HepG2 (cell line): ENCODE results near the gene SEC61G. TPM values are rescaled to one million over a fixed set of nuclear protein-coding genes. Genes with fewer than 3 reads are reported as not detected.

ENCODE experiments used
- ADNP ChIP-seq: sonication (generic); formaldehyde crosslinking; IDR thresholded peaks from 2 replicates; pipeline ENCODE4 v1.4.0; 2020; ENCODE audit warnings: missing genetic modification reagents
- CENPX ChIP-seq: sonication (generic); formaldehyde crosslinking; IDR thresholded peaks from 2 replicates; pipeline ENCODE4 v1.9.0; 2021; ENCODE audit warnings: mild to moderate bottlenecking, missing genetic modification reagents, moderate library complexity
- GATAD2A ChIP-seq: IDR thresholded peaks from 2 replicates; pipeline ENCODE4 v1.6.1; 2016
- MEIS1 ChIP-seq: sonication (generic); formaldehyde crosslinking; IDR thresholded peaks from 2 replicates; pipeline ENCODE4 v1.9.0; 2021; ENCODE audit warnings: mild to moderate bottlenecking, missing genetic modification reagents, moderate library complexity, borderline replicate concordance
- MYC ChIP-seq: sonication (generic); formaldehyde crosslinking; IDR thresholded peaks from 2 replicates; pipeline ENCODE4 v1.9.0; 2021; ENCODE audit warnings: missing genetic modification reagents, borderline replicate concordance
- NR2F1 ChIP-seq, 2 experiments: fragments of 450-650 bp in 1 of 2; formaldehyde crosslinking in 1 of 2; IDR thresholded peaks; 2 replicates each; pipeline versions ENCODE4 v1.5.0 to v1.6.1; 2016 to 2020; ENCODE audit warnings: mild to moderate bottlenecking in 1 of 2, missing compliant biosample characterization in 1 of 2, missing genetic modification reagents in 1 of 2, moderate library complexity in 1 of 2
- TAF15 ChIP-seq: fragments of 200-400 bp; formaldehyde crosslinking; IDR thresholded peaks from one replicate; pipeline ENCODE4 v1.6.1; 2018; ENCODE audit warnings: mild to moderate bottlenecking, low read depth, low read length; ENCODE audit not compliant: poor library complexity, severe bottlenecking
- ZNF292 ChIP-seq: sonication (generic); formaldehyde crosslinking; IDR thresholded peaks from 2 replicates; pipeline ENCODE4 v1.8.1; 2022; ENCODE audit warnings: mild to moderate bottlenecking, low read depth, missing genetic modification reagents, borderline replicate concordance
- ZNF431 ChIP-seq: sonication (generic); formaldehyde crosslinking; IDR thresholded peaks from 2 replicates; pipeline ENCODE4 v1.9.0; 2022; ENCODE audit warnings: missing genetic modification reagents, low read depth, mild to moderate bottlenecking, borderline replicate concordance
- ZNF549 ChIP-seq: sonication (generic); formaldehyde crosslinking; IDR thresholded peaks from 2 replicates; pipeline ENCODE4 v1.5.0; 2020; ENCODE audit warnings: missing genetic modification reagents
- ZNF878 ChIP-seq: sonication (generic); formaldehyde crosslinking; IDR thresholded peaks from 2 replicates; pipeline ENCODE4 v1.8.1; 2023; ENCODE audit warnings: mild to moderate bottlenecking, missing genetic modification reagents, moderate library complexity
- ZSCAN12 ChIP-seq: sonication (generic); formaldehyde crosslinking; IDR thresholded peaks from 2 replicates; pipeline ENCODE4 v1.9.0; 2021; ENCODE audit warnings: mild to moderate bottlenecking, missing genetic modification reagents
- polyA plus RNA-seq, 8 experiments: library from polyadenylated mRNA; depleted of rRNA in 3 of 8; stranded (reverse) in 7 of 8; unstranded in 1 of 8; fragments of >200 nt; fragmentation: Illumina TruSeq in 4 of 8; extraction: Trizol in 4 of 8; gene quantifications; 2 replicates each; pipeline versions ENCODE4 v1.2.1 to v1.2.3, GENCODE V29; 2011 to 2016; ENCODE audit warnings: low read depth in 4 of 8, missing spikeins in 1 of 8, mixed read lengths in 1 of 8; ENCODE audit not compliant: insufficient read depth in 1 of 8
- total RNA-seq, 5 experiments: library from RNA; depleted of rRNA; stranded (reverse); fragments of >200 nt; fragmentation: Illumina TruSeq; extraction: Trizol; gene quantifications; 2 replicates each; pipeline ENCODE4 v1.2.3, GENCODE V29; 2016; ENCODE audit warnings: low read depth in 1 of 5
- TF ChIP-seq, protein P1 (sequence below): fragments of 450-650 bp; IDR thresholded peaks from 2 replicates; pipeline ENCODE4 v1.6.1; 2016
- TF ChIP-seq, protein P2 (sequence below): sonication (generic); formaldehyde crosslinking; conservative IDR thresholded peaks from 2 replicates; pipeline ENCODE4 v1.8.0; 2022; ENCODE audit warnings: missing genetic modification reagents
- TF ChIP-seq, protein P3 (sequence below): sonication (generic); formaldehyde crosslinking; IDR thresholded peaks from 2 replicates; pipeline ENCODE4 v1.5.1; 2020; ENCODE audit warnings: missing genetic modification reagents, mild to moderate bottlenecking, borderline replicate concordance
- TF ChIP-seq, protein P4 (sequence below): sonication (generic); formaldehyde crosslinking; IDR thresholded peaks from 2 replicates; pipeline ENCODE4 v1.5.1; 2020; ENCODE audit warnings: missing genetic modification reagents, mild to moderate bottlenecking, borderline replicate concordance
- TF ChIP-seq, protein P5 (sequence below): sonication (generic); formaldehyde crosslinking; IDR thresholded peaks from 2 replicates; pipeline ENCODE4 v1.5.1; 2020; ENCODE audit warnings: missing genetic modification reagents, mild to moderate bottlenecking, borderline replicate concordance
- TF ChIP-seq, protein P6 (sequence below): sonication (generic); formaldehyde crosslinking; IDR thresholded peaks from 2 replicates; pipeline ENCODE4 v1.4.0; 2020; ENCODE audit warnings: mild to moderate bottlenecking, missing genetic modification reagents

SEC61G gene
- total and polyA plus RNA-seq, 2 of the 13 experiments (the other 11 are each of a cell fraction or from before 2014, with no cell fraction given): 126 to 328 TPM

DNA sequence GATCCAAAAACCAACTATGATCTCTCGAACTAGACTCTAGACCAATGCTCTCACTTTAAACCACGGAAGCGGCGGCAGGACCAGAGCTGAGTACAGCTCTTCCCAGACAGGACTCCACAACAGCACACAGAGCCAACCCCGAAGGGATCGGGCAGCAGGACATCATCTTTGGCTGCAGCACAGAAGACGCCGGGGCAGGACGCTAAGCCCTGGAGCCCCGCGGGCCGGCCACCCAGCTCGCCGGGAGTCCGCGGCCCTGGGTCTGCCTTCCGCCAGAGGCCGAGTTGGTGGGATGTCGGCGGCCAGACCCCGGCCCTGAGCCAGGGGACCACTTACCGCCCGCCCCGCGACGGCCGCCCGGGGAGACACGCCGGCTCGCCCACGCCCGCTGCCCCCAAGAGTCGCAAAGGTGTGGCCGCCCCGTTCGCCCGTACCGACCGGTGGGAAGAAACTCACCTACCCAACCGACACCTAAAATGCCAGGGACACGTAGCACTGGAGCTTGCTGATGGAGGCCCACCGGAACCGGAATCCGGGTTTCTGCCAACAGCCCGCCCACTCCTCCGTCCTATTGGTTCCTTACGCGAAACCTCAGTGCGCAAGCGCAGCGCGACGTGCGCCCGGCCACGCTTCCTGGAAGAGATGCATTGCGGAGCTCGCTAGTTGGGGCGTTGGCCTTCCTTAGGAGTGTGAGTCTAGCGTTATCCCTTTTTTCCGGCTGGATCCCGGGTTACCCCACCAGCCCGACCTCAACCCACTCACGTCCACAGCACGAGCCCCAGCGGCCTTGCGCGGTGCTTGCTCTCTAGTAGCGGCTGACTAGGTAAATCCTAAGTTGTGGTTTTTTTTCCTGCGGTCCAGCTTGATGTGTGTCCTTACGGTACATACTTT, at the start of gene SEC61G (continued):
- 0 out of 2 replicates have a peak, but pooled peaks have one; percentile 37 for TF ChIP-seq ZSCAN12
- TF ChIP-seq ZNF292 (CRISPR knock-in tag): no peak
- TF ChIP-seq, protein P1, sequence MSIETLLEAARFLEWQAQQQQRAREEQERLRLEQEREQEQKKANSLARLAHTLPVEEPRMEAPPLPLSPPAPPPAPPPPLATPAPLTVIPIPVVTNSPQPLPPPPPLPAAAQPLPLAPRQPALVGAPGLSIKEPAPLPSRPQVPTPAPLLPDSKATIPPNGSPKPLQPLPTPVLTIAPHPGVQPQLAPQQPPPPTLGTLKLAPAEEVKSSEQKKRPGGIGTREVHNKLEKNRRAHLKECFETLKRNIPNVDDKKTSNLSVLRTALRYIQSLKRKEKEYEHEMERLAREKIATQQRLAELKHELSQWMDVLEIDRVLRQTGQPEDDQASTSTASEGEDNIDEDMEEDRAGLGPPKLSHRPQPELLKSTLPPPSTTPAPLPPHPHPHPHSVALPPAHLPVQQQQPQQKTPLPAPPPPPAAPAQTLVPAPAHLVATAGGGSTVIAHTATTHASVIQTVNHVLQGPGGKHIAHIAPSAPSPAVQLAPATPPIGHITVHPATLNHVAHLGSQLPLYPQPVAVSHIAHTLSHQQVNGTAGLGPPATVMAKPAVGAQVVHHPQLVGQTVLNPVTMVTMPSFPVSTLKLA: no peak
- no peak for TF ChIP-seq ZNF878 (CRISPR knock-in tag)
- TF ChIP-seq, protein P2, sequence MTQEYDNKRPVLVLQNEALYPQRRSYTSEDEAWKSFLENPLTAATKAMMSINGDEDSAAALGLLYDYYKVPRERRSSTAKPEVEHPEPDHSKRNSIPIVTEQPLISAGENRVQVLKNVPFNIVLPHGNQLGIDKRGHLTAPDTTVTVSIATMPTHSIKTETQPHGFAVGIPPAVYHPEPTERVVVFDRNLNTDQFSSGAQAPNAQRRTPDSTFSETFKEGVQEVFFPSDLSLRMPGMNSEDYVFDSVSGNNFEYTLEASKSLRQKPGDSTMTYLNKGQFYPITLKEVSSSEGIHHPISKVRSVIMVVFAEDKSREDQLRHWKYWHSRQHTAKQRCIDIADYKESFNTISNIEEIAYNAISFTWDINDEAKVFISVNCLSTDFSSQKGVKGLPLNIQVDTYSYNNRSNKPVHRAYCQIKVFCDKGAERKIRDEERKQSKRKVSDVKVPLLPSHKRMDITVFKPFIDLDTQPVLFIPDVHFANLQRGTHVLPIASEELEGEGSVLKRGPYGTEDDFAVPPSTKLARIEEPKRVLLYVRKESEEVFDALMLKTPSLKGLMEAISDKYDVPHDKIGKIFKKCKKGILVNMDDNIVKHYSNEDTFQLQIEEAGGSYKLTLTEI (CRISPR knock-in tag): no peak
- no peak for TF ChIP-seq ZNF549
- no peak; the same call in 1 of the 2 replicates for TF ChIP-seq GATAD2A (CRISPR knock-in tag)
- no peak for TF ChIP-seq NR2F1 (CRISPR knock-in tag; IDR thresholded peaks at IDR 0.05)
- no peak for TF ChIP-seq TAF15
- no peak for TF ChIP-seq ADNP (CRISPR knock-in tag)
- TF ChIP-seq, protein P3, sequence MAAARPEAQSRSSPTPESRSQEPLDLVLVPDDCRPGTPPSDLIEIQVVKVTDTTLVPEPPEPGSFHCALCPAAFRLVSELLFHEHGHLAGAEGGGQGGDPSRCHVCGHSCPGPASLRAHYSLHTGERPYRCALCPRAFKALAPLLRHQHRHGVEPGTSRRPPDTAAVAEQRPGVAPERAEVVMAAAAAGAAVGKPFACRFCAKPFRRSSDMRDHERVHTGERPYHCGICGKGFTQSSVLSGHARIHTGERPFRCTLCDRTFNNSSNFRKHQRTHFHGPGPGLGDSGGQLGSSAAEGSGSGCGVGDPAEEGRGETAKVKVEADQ: peak; percentile 47; the same call in 1 of the 2 replicates
- TF ChIP-seq, protein P4, sequence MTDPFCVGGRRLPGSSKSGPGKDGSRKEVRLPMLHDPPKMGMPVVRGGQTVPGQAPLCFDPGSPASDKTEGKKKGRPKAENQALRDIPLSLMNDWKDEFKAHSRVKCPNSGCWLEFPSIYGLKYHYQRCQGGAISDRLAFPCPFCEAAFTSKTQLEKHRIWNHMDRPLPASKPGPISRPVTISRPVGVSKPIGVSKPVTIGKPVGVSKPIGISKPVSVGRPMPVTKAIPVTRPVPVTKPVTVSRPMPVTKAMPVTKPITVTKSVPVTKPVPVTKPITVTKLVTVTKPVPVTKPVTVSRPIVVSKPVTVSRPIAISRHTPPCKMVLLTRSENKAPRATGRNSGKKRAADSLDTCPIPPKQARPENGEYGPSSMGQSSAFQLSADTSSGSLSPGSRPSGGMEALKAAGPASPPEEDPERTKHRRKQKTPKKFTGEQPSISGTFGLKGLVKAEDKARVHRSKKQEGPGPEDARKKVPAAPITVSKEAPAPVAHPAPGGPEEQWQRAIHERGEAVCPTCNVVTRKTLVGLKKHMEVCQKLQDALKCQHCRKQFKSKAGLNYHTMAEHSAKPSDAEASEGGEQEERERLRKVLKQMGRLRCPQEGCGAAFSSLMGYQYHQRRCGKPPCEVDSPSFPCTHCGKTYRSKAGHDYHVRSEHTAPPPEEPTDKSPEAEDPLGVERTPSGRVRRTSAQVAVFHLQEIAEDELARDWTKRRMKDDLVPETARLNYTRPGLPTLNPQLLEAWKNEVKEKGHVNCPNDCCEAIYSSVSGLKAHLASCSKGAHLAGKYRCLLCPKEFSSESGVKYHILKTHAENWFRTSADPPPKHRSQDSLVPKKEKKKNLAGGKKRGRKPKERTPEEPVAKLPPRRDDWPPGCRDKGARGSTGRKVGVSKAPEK (CRISPR knock-in tag): no peak; the same call in 1 of the 2 replicates
- TF ChIP-seq, protein P5, sequence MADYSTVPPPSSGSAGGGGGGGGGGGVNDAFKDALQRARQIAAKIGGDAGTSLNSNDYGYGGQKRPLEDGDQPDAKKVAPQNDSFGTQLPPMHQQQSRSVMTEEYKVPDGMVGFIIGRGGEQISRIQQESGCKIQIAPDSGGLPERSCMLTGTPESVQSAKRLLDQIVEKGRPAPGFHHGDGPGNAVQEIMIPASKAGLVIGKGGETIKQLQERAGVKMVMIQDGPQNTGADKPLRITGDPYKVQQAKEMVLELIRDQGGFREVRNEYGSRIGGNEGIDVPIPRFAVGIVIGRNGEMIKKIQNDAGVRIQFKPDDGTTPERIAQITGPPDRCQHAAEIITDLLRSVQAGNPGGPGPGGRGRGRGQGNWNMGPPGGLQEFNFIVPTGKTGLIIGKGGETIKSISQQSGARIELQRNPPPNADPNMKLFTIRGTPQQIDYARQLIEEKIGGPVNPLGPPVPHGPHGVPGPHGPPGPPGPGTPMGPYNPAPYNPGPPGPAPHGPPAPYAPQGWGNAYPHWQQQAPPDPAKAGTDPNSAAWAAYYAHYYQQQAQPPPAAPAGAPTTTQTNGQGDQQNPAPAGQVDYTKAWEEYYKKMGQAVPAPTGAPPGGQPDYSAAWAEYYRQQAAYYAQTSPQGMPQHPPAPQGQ: no peak
- TF ChIP-seq CENPX: no peak
- TF ChIP-seq, protein P6, sequence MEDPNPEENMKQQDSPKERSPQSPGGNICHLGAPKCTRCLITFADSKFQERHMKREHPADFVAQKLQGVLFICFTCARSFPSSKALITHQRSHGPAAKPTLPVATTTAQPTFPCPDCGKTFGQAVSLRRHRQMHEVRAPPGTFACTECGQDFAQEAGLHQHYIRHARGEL (CRISPR knock-in tag): peak; percentile 60; the same call in 1 of the 2 replicates
- TF ChIP-seq MYC (CRISPR knock-in tag): peak; percentile 86
- TF ChIP-seq ZNF431 (CRISPR knock-in tag): peak; percentile 95
- TF ChIP-seq MEIS1 (CRISPR knock-in tag): 0 out of 2 replicates have a peak, but pooled peaks have one; percentile 56
